Kidney (tissue), 14 donors: ENCODE data around the gene SLC12A9. TPM values are rescaled to one million over a fixed set of nuclear protein-coding genes. Genes with fewer than 3 reads are reported as not detected.

Experiments used
- DNase-seq, 5 donors: peaks; one replicate each; pipeline ENCODE4 v3.0.0-alpha.2; 2013 to 2020
- FAIRE-seq: peaks from 2 replicates; lab custom pipeline; 2012; peaks lifted over from hg19 to GRCh38; lab: Jason Lieb, UNC
- H3K27ac ChIP-seq, 2 donors: one replicate each; pipeline ENCODE4 v1.7.0; 2013; ENCODE audit warnings: low read depth in 2 of 2, low read length in 2 of 2, inconsistent platforms in 1 of 2
- H3K27me3 ChIP-seq: one replicate; pipeline ENCODE4 v1.7.1; 2013; ENCODE audit warnings: low read length, inconsistent platforms; ENCODE audit not compliant: control insufficient read depth, insufficient read depth
- H3K36me3 ChIP-seq, 3 donors: one replicate each; pipeline versions ENCODE4 v1.7.0 to v1.7.1; 2013; ENCODE audit warnings: low read length in 3 of 3, control low read depth in 1 of 3, inconsistent platforms in 1 of 3; ENCODE audit not compliant: insufficient read depth in 3 of 3, control insufficient read depth in 2 of 3
- H3K4me1 ChIP-seq, 3 donors: one replicate each; pipeline versions ENCODE4 v1.7.0 to v1.7.1; 2013; ENCODE audit warnings: low read length in 3 of 3, inconsistent platforms in 1 of 3, low read depth in 1 of 3; ENCODE audit not compliant: control insufficient read depth in 2 of 3, insufficient read depth in 2 of 3
- H3K4me3 ChIP-seq, 3 donors: one replicate each; pipeline versions ENCODE4 v1.7.0 to v1.8.1; 2013; ENCODE audit warnings: low read length in 3 of 3, control low read depth in 1 of 3, inconsistent platforms in 1 of 3
- H3K9ac ChIP-seq, 3 donors: one replicate each; pipeline versions ENCODE4 v1.7.0 to v1.7.1; 2013; ENCODE audit warnings: low read length in 3 of 3, control low read depth in 1 of 3, inconsistent platforms in 1 of 3
- H3K9me3 ChIP-seq, 3 donors: one replicate each; pipeline versions ENCODE4 v1.7.0 to v1.7.1; 2013; ENCODE audit warnings: low read length in 3 of 3, control low read depth in 1 of 3, inconsistent platforms in 1 of 3; ENCODE audit not compliant: control insufficient read depth in 2 of 3, insufficient read depth in 1 of 3
- intact Hi-C: fragments of 100-400 bp; cut with DNase I; formaldehyde crosslinking; loops from one replicate; pipeline ENCODE4 v1.11.1; 2022
- polyA plus RNA-seq: library from polyadenylated mRNA; stranded (reverse); fragments of 350-450 nt; fragmentation: Illumina TruSeq; extraction: RNeasy Lipid Tissue Mini Kit (QIAGEN cat#74804); gene quantifications from one replicate; pipeline ENCODE4 v1.2.3, GENCODE V29; 2014; ENCODE audit warnings: low read depth, low replicate concordance; ENCODE audit not compliant: insufficient read depth
- total RNA-seq: library from RNA; stranded (reverse); fragmentation: NEBNext Ultra II Directional; extraction: Animal tissue kit (Norgen Biotek cat#: 25700); gene quantifications from one replicate; pipeline ENCODE4 v1.2.1, GENCODE V29; 2021
- TF ChIP-seq, protein P1 (sequence below): IDR thresholded peaks from 3 replicates; pipeline ENCODE4 v1.5.1; 2012; ENCODE audit warnings: mild to moderate bottlenecking, moderate library complexity, borderline replicate concordance; ENCODE audit not compliant: insufficient read depth; ENCODE audit errors: extremely low read depth
- donor health status: control.
- donor health status: control.
- donor health status: control.
- donor health status: control.
- donor health status: control.
- donor health status: DM: yes; HTN: yes; CAD: no.
- donor health status: Normal renal cell carcinoma (clear cell type).

The SLC12A9 gene
- total and polyA plus RNA-seq, 2 donors from 2014 or later = 19.7 to 29.9 TPM

DNA sequence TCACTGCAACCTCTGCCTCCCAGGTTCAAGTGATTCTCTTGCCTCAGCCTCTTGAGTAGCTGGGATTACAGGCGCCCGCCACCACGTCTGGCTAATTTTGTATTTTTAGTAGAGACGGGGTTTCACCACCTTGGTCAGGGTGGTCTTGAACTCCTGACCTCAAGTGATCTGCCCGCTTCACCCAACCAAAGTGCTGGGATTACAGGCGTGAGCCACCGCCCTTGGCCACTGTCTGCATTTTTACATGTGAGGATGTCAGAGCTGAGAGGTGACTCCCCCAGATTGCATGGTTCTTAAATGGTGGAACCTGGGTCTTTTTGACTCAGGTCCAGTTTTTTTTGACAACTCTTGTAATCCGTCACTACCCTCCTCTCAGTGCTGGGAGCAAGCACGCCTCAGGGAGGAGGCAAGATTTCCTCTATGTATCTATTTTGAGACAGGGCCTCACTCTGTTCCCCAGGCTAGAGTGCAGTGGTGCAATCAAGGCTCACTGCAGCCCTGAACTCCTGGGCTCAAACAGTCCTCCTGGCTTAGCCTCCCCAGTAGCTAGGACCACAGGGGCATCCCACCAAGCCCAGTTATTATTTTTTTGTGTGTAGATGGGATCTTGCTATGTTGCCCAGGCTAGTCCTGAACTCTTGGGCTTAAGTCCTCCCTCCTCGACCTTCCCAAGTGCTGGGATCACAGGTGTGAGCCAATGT lies 21.2 kb downstream of the SLC12A9 start:
- FAIRE-seq (no peak), DNase-seq (no peak)
- Histone ChIP-seq H3K36me3 (peaks cover 3 to 26% (median 14%) of the 10 kb centered on the region in 3 donors), H3K9ac (peak overlapping the region in 2 of 3 donors; percentile 50 to 68), H3K4me3 (peak overlapping the region in 2 of 3 donors; percentile 71 to 77), H3K4me1 (peaks cover 4 to 17% (median 11%) of the 10 kb centered on the region in 3 donors), H3K27ac (peak overlapping the region; percentile 92 to 96), H3K27me3 (no peaks in the 10 kb centered on the region), H3K9me3 (no peaks in the 10 kb centered on the region)
- TF ChIP-seq, protein P1, sequence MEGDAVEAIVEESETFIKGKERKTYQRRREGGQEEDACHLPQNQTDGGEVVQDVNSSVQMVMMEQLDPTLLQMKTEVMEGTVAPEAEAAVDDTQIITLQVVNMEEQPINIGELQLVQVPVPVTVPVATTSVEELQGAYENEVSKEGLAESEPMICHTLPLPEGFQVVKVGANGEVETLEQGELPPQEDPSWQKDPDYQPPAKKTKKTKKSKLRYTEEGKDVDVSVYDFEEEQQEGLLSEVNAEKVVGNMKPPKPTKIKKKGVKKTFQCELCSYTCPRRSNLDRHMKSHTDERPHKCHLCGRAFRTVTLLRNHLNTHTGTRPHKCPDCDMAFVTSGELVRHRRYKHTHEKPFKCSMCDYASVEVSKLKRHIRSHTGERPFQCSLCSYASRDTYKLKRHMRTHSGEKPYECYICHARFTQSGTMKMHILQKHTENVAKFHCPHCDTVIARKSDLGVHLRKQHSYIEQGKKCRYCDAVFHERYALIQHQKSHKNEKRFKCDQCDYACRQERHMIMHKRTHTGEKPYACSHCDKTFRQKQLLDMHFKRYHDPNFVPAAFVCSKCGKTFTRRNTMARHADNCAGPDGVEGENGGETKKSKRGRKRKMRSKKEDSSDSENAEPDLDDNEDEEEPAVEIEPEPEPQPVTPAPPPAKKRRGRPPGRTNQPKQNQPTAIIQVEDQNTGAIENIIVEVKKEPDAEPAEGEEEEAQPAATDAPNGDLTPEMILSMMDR = no peak
- intact Hi-C loops = no loop called here

DNA sequence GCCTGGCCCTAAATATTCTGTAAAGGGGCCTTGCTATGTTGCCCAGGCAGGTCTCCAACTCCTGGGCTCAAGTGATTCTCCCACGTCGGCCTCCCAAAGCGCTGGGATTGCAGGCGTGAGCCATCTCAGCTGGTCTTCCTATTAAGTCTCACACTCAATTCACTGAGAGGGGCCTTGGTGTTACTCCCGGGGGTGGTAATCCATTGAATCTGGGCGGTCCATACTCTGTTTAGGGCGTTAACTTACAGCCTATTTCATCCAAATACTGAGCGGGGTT lies 21.7 kb downstream of the SLC12A9 start:
- DNase-seq = peak in 1 of 5 donors; percentile 74
- Histone ChIP-seq H3K4me1 (peaks cover 4 to 17% (median 11%) of the 10 kb centered on the region in 3 donors), H3K9me3 (no peaks in the 10 kb centered on the region), H3K4me3 (peak overlapping the region; percentile 71 to 87 (median 77)), H3K36me3 (peaks cover 3 to 26% (median 14%) of the 10 kb centered on the region in 3 donors), H3K27ac (peak overlapping the region; percentile 92 to 96), H3K27me3 (no peaks in the 10 kb centered on the region), H3K9ac (peak overlapping the region; percentile 27 to 68 (median 50))
- TF ChIP-seq, protein P1 = no peak
- intact Hi-C loops = no loop called here
- no peak for FAIRE-seq

DNA sequence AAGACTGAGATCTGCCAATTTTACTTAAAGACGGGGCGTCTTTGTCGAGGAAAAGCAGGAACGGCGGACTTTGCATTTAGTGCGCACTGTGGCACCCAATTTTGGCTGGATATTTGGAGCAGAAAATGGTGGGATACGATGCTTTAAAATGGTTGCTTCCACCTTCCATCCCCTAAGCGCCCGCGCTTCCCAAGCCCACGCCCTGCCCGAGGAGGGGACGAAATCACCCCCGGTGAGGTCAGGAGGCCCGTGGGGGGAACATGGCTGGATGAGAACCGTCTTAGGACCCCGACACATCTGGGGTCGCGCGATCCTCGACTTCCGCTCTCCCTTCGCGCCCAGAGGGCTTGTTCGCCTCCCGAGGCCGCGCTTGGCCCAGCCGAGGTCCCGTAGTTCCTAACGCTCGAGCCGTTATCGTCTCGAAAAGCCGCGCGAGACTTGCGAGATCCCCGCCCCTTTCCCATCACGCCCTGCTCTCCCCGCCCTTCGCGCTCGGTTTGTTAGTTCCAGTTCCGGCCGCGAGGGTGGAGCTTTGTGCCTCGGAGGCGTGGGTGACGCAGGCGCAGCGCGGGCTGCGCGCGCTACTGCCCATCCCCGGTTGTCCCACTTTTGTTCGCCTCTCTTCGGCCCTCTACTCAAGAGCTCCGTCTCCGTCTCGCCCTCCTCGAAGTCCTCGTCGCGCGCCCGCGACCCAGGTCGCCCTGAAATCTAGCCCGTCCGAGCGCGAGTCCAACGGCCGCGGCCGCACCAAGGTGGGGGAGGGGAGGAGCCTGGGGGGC lies 22.3 kb downstream of the SLC12A9 start, which contains the start of gene SRRT:
TSS of gene SRRT (plus strand) at position 527 of the 779 bp plus-strand sequence. CDS start 488 bp downstream, outside the sequence.
- H3K36me3 ChIP-seq = peaks cover 3 to 26% (median 14%) of the 10 kb centered on the region in 3 donors

More for the DNA sequence above, 22.3 kb downstream of the SLC12A9 start, which contains the start of gene SRRT:
- DNase-seq = peak; percentile 99 to 100 (median 99)
- Histone ChIP-seq H3K4me3 (peak within 1 kb of the TSS; percentile 71 to 91 (median 87)), H3K27ac (peak within 1 kb of the TSS; percentile 95 to 96), H3K4me1 (peaks cover 4 to 17% (median 11%) of the 10 kb centered on the region in 3 donors), H3K9me3 (no peaks in the 10 kb centered on the region), H3K27me3 (no peaks in the 10 kb centered on the region), H3K9ac (peak within 1 kb of the TSS; percentile 66 to 87 (median 68))
- TF ChIP-seq, protein P1 = peak; percentile 53
- no peak for FAIRE-seq
- intact Hi-C loops = no loop called here
